Activated naive CD4-positive, alpha-beta T cell (primary cell): Measurements from ENCODE around the gene FBXL14.
"Not testable (repeated sequence)": the region's sequence is repeated elsewhere in the genome, so short reads cannot be mapped to it uniquely, and the experiment has no call there.

ENCODE experiments used
- DNase-seq, 4 experiments: peaks; one replicate each; lab custom pipeline; 2025; lab: John Stamatoyannopoulos, UW

Gene FBXL14

GRCh38 chr12:1572731-1573130 is 21.6 kb downstream of the FBXL14 start:
- no peak for DNase-seq

DNA sequence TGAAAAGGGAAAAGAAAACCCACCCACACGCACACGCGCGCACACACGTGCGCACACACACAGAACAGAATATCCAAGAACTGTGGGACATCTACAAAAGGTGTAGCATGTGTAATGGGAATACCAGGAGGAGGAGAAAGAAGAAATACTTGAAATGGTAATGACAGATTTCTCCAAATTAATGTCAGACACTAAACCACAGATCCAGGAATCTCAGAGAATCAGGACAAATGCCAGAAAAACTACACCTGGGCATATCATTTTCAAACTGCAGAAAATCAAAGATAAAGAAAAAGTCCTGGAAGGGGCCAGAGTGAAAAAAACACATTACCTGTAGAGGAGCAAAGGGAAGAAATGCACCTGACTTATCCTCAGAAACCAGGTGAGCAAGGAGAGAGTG is 26.5 kb downstream of the FBXL14 start:
- DNase-seq, result no peak

GRCh38 chr12:1566449-1567135 is 27.8 kb downstream of the FBXL14 start:
- DNase-seq, result no peak

DNA sequence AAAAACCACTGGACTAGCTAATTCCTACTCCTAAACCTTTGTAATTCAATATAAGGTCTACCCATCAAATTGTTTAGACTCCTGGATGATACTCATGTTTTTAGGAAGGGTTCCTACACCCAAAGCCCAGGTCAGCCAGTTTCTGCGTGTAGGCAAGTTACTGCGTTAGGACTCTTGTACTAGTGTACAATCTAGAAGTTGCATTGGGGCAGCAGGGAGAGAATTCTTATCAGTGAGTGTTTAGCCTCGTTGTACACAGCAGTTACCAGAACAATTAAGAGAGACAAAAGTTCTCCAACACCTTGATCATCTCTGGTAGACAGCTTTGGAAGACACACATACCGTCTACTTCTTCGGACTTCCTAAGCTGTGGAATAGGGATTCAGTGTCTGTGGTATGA is 29.2 kb downstream of the FBXL14 start:
- no peak for DNase-seq

- no peak for DNase-seq
These were observed 30.3 kb downstream of the FBXL14 start for GRCh38 chr12:1564067-1564466.

GRCh38 chr12:1562813-1563407 is 31.5 kb downstream of the FBXL14 start:
- DNase-seq, result no peak

DNA sequence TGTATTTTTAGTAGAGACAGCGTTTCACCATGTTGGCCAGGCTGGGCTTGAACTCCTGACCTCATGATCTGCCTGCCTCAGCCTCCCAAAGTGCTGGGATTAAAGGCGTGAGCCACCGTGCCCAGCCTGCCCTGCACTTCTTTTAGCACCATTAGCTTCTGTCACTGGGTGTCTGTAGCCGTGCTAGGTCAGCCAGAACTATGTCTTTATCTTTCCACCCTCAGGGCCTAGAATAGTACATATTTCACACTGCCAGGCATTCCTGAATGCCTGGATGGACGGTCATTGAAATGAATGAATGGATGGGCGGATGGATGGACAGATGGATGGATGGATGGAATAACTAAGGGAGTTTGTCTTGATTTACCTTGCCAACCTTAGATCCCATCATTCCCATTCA is 33.7 kb downstream of the FBXL14 start:
- DNase-seq, result no peak

DNA sequence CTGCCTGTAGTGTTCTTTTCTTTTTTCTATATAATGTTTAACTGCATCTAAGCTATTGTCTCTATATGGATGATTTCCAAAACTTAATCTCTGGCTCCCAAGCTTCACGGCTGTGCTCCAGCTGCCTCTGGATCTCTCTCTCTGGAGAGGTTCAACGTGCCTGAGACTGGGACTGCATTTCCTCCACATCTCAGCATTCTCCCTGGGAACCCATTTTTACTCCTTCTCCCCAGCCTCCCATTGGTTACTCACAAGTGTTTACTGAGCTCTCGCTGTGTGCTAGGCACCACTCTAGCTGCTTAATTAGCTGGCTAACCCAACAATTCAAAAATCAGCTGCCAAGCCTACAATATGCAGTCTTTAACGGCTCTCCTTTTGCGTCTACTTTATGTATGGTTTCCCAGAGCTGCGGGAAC is 34.7 kb downstream of the FBXL14 start:
- DNase-seq, result no peak

- DNase-seq, result not testable (repeated sequence)
These were observed 36.3 kb downstream of the FBXL14 start for GRCh38 chr12:1558108-1558507.

GRCh38 chr12:1553987-1554982 is 40.1 kb downstream of the FBXL14 start:
- DNase-seq, result no peak

DNA sequence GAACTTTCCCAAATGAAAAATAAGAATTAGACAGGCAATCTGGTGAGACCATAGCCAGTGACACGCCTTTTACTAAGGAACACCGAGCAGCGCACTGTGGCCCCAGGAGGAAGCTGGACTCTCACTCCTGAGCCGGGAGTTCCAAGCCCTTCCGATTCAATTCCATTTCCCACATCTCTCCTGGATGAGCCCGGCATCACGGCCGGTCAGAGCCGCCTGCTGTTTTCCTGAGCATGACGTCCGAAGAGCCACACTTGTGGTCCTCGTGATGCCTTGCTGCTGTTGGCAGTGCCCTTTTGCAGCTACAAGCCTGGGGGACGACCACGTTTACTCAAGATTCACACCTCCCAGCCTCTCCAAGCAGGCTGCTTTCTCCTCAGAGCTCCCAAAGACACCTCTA is 40.8 kb downstream of the FBXL14 start:
- no peak for DNase-seq

GRCh38 chr12:1552911-1553491 is 41.4 kb downstream of the FBXL14 start:
- DNase-seq, result no peak

DNA sequence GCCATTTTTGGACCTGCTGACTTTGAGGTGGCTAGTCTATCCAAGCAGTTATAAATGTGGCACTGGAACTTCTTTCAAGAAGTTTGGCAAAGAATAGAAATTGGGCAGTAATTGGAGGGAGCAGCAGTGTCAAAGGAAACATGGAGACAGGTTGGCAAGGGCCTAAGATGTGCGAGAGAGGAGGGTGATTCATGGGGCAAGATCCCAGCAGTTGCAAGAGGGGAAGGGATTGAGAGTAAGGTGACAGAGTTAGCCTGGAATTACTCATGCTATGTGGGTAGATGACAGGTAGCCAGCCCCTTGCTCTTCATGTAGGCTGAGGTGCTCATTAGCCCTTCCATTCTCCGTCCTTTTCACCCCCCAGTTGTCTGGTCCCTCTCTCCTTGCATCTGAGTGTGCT is 42.2 kb downstream of the FBXL14 start:
- DNase-seq, result no peak

- no peak for DNase-seq
These were observed 42.9 kb downstream of the FBXL14 start for GRCh38 chr12:1551496-1551895.

GRCh38 chr12:1546931-1547640 is 47.3 kb downstream of the FBXL14 start:
- DNase-seq, result no peak

DNA sequence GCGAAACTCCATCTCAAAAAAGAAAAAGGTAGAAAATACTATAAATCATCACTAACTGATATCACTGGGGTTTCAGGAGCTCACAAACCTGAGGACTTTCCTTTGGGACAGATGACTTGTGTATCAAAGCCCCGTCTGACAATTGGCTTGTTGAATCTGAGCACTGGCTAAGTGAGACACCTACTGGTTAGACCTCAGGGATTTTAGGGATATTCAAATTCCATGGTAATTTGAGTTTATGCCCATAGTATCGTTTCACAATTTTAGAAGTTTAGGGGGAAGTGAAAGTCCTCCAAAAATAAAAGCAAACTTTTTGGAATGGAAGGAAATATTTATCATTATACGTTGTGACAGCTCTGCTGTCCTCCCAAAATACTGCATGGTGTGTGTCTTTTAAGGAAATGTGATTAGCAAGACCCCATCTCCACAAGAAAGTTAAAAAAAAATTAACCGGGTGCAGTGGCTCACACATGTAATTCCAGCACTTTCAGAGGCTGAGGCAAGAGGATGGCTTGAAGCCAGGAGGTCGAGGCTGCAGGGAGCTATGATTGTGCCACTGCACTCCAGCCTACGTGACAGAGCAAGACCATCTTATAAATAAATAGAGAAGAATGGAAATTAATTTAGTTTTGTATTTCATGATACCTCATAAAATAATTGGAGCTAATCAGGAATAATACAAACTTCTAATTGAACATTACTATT is 49.2 kb downstream of the FBXL14 start:
- DNase-seq, result no peak

- no peak for DNase-seq
These were observed 51.8 kb downstream of the FBXL14 start for GRCh38 chr12:1542599-1542998.

DNA sequence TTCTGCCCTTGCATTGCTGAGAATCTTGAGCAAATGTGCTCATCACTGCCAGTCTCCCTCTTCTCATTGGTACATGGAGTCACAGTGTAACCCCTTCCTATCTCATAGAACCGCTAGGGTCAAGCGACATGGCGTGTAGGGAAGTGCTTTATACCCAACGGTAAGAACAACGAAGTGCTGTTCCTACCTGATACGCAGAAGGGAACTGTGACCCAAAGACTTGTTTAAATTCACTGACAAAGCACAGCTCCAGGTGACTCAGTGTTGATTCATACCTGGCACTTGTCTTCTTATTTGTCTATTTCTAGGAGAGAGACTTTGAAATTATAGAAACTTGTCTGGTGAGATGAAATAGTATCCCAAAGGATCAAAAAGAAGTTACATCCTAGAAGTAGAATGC is 53.7 kb downstream of the FBXL14 start:
- no peak for DNase-seq

GRCh38 chr12:1539135-1539534 is 55.2 kb downstream of the FBXL14 start:
- DNase-seq, result no peak

- no peak for DNase-seq
These were observed 57.6 kb downstream of the FBXL14 start for GRCh38 chr12:1536817-1537216.

- DNase-seq, result no peak
These were observed 59.6 kb downstream of the FBXL14 start for GRCh38 chr12:1534748-1535147.
